Measurements from ENCODE around the gene PRDM15. TPM values are rescaled to one million over a fixed set of nuclear protein-coding genes. Genes with fewer than 3 reads are reported as not detected.

PRDM15 gene
- total RNA-seq, 1 donor from 2014 or later: 6.4 TPM

DNA sequence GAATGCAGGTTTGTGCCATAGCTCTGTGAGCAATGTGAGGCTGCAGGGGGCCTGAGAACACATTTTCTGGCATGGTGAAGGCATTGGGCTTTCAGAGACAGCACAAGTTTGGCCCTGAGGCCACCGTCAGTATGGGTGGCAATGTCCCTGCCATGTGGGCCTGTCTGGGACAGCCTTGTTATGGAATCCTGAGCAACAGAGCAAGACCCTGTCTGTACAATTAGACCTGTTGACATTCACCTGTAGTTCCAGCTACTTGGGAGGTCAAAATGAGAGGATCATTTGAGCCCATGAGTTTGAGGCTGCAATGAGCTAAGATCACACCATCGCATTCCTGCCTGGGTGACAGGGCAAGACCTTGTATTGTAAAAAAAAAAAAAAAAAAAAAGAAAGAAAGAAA, 35.6 kb downstream of the PRDM15 start:
- DNase-seq (ENCODE audit: low spot score): no peak

- no peak for DNase-seq (ENCODE audit: low spot score)
Measured at GRCh38 chr21:41840880-41841279, 38.3 kb downstream of the PRDM15 start.

DNA sequence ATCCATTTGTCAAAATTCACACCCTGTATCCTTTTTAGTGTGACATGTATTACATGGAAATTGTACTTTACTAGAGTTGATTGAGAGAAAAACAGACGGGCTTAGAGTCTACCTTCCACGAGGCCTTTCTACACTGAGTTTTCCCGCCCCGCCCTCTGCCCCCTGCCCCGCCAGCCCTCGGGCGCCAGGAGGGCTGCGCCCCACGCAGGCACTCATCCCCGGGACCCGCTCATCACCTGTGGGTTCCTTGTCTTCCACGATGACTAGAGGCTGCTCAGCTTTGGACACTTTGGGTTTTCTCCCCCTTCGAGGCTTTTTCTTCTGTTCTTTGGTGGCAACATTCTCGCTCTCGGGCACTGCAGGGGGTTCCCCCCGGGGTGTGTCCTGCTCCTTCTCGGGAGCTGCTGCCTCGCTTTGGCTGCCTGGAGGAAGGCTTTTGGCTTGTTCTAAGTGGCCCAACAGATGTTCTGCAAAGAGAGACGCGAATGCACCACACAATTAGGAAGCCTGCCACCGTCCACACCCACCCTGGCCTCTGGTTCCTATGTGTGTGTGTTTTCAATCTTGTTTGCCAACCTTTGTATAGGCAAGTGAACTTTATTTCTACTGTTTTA, 39.6 kb downstream of the PRDM15 start:
- DNase-seq (ENCODE audit: low spot score): no peak

- no peak for DNase-seq (ENCODE audit: low spot score)
Measured at GRCh38 chr21:41837756-41838297, 41.3 kb downstream of the PRDM15 start.

DNA sequence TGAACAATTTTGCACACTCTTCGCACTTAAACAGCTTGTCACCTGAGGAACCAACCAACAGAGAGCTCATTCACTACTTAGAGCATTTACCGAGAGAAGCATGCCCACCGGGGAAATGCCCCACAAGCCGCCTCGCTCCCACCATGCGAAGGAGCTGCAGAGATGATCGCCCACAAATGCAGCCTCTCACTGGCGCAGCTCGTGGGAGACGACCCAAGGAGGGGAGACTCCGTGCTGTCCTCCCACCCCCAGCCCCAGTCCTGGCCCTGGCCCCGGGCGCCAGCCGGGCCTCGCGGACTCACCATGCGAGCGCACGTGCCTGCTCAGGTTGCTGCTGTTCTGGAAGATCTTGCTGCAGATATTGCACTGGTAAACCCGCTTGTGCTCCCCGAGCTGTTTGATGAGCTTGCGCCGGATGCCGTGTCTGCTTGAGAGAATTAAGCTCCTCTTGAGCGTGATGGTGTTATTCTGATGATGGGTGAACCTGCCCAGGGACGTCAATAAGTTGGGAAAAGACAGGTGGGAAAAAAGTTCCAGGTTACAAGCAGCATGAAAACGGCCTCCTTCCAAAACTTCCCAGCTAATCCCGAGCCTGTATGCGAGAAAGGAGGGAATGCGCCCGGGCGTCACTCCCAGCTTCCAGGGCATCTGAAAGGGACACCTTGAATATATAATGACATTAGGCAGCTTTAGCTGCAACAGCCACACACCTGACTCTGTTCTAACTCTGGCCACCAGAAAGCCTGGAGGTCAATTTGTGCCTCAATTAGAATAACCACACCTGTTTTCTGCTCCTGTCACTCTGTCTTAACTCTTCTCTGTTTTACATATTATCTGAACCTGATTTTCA, 42.8 kb downstream of the PRDM15 start:
- DNase-seq (ENCODE audit: low spot score): no peak

GRCh38 chr21:41835711-41836154, 43.4 kb downstream of the PRDM15 start:
- no peak for DNase-seq (ENCODE audit: low spot score)

- no peak for DNase-seq (ENCODE audit: low spot score)
Measured at GRCh38 chr21:41834926-41835663, 44.0 kb downstream of the PRDM15 start.

DNA sequence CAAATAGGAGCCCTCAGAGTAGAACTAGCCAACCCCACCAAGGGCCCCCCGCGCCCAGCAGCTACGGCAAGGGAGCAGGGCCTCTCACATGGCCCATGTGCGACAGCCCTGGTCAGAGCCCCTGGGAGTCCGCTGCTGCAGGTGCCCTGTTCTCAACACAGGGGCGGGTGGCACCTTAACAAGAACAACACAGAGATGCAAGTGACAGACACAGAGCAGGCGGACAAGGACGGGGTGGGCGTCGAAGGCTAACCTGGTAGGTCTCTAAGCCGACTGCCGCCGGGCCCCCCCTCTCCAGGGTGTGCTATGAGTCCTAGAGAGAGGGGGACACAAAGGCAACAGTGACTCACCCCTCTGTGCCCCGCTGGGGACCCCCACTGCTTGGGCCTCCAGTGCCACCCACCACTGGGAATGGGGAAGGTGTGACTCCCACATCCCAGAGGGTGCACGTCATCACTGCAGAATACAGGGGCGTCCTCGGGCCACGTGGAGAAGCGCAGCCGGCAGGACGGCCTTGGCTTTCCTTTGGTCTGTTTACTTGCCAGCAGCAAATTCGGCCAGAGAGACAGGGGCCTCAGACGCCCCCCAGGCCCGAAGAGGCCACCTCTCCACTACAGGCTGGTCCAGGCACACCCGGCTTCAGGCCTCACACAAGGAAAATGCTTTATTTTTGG, 44.8 kb downstream of the PRDM15 start:
- DNase-seq (ENCODE audit: low spot score): no peak

DNA sequence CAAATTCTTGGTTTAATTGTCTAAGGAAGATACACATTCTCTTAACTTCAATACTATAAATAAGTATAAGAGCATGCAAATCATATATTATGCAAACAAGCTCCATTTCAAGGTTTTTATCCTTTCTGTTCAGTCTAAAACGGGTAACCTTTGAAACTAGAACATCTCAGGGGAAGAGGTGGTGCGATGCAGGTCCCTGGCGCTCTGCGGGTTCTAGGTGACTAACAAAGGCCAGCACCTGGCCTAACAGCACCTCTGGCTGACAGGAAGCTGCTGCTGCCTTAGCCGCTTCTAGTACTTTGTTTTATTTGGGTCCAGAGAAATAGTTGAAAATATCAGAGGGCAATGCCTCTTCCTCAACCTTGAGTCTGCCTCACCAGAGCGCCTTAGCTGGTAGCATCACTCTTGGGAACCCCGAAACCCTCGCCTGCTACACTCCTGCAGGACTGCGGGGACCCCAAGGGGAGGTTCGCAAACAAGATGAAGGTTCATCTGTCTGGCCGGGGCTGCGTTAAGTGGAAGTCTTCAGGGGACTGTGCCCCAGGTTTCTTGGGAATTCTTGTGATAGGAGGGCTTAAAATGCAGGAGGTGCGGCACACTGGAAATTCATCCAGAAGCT, 45.5 kb downstream of the PRDM15 start:
- no peak for DNase-seq (ENCODE audit: low spot score)

- no peak for DNase-seq (ENCODE audit: low spot score)
Measured at GRCh38 chr21:41832596-41833496, 46.3 kb downstream of the PRDM15 start.

DNA sequence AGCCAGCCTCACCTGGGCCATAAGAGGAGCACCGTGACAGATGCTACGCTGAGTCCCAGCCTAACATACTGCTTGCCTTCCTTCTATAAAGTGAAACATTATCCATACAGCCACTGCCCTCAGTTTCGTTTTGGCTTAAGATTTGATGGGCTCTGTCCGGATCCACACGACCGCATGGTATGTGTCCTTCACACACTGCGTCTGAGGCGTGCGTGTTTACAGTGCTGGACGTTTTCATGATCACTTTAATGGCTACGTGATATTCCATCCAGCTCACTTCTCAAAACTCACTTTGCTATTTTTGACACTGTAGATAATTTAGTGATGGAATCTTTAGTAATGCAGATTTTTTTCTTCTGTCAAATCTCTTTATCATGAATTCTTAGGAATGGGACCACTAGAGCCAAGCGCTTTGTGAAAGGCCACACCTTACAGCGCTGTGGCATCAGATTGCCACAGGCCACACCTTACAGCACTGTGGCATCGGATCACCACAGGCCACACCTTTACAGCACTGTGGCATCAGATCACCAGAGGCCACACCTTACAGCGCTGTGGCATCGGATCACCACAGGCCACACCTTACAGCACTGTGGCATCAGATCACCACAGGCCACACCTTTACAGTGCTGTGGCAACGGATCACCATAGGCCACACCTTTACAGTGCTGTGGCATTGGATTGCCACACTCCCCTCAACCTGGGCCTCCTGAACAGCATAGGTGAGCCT, 47.1 kb downstream of the PRDM15 start:
- DNase-seq (ENCODE audit: low spot score): no peak

DNA sequence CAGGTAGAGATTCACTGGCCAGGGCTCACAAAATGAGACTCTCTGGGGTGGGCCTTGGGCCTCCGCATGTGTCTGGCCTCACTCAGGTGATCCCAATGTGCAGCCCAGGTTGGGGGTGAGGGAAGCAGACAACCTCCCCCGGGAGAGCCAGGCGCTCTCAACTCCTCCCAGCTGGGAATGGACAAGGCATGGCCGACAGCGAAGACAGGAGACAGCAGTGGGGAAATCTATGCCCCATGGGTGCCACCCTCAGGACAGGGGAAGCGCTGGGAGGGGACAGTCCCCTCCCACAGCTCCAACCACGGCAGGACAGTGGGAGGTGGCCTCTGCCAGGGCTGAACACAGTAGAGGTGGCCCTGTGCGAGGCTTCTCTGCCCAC, 47.7 kb downstream of the PRDM15 start:
- DNase-seq (ENCODE audit: low spot score): no peak

DNA sequence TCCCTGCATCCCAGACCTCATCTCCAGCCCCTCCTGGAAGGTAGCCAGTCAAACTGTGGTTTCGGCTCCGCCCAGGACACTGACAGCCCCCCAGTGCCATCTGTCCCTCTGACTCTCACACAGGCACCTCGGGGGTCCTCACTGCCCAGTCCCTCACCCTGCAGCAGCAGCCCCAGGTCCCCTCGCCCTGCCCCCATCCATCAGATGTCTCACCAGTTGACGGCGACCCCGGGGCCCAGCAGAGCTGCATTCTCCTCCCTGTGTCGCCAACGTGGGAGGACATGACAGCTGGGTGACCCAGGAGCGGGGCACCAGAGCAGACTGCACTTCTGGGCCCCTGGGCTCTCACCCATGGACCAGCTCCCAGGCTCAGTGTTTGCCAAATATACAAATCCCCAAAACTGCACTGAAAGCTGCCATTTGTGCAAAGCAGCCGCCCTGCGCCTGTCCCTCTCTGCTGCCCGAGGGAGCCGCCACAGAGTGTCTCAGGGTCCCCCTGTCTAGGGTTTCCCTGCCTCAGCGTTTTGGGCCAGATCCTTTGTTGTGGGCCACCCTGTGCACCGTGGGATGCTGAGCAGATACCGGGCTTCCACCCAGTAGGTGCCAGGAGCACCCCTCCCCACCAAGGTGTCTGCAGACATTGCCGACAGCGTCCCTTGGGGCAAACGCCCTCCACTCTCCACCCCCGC, 48.2 kb downstream of the PRDM15 start:
- no peak for DNase-seq (ENCODE audit: low spot score)

GRCh38 chr21:41830145-41830707, 48.9 kb downstream of the PRDM15 start:
- no peak for DNase-seq (ENCODE audit: low spot score)

DNA sequence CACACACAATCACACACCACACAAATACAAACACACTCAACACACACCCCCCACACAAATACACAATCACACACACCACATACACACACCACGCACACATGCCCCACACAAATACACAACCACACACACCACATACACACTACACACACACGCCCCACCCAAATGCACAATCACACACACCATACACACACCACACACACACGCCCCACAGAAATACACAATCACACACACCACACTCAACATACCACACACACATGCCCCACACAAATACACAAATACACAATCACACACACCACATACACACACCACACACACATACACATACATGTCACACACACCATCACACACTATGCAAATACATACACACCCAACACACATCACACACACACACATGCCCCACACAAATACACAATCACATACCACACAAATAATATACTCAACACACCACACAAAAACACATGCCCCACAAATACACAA, 50.2 kb downstream of the PRDM15 start:
- DNase-seq (ENCODE audit: low spot score): no peak

DNA sequence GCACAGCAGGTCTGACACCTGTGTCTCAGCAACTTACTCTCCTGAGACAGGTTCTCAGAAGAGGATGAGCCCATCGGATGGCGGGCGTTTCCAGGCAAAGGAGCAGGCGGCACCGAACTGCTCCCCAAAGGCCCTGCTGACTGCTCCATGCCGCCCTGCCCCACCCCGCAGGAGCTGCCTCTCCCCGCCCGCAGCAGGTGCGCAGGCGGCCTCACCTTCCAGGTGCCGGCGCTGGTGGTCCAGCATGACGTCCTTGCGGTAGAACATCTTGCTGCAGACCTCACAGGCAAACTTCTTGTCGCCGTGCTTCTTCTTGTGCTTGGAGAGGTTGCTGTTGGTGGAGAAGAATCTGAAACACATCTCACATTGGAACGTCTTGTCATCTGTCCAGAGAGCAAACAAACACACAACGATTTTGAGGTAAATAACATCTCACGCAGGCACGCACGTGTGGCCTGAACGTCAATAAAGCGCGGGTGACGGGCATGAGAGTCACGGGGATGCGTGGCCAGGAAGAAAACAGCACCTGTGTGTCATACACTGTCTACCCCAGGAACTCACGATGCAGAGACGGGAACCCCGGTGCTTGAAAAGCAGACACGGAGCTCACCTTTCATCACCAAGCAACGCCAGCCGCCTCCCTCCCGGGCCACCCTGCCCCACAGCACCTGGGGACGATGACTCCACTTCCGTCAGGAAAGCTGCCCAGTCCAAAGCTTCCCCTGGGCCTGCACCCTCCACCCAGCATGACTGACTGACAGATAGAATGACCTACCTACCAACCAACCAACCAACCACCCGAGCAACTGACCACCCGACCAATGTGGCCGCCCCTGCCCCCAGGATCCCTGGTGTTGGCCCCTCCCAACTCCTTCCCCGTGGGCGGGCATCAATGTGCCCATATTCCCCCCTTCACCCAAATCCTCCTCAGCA, 50.9 kb downstream of the PRDM15 start:
- DNase-seq (ENCODE audit: low spot score): no peak

GRCh38 chr21:41825881-41826280, 53.3 kb downstream of the PRDM15 start:
- DNase-seq (ENCODE audit: low spot score): no peak
